Ovary (tissue), 9 donors: ENCODE data around the gene PKMYT1. TPM values are rescaled to one million over a fixed set of nuclear protein-coding genes. Genes with fewer than 3 reads are reported as not detected.

ENCODE experiments used
- DNase-seq, 5 donors: peaks; one replicate each; pipeline ENCODE4 v3.0.0-alpha.2; 2019 to 2020
- H3K27ac ChIP-seq, 2 donors: fragments of 200-600 bp; one replicate each; pipeline versions ENCODE4 v1.5.1 to v1.8.0; 2019 to 2022
- H3K27me3 ChIP-seq: fragments of 200-600 bp; one replicate; pipeline ENCODE4 v1.8.0; 2022
- H3K36me3 ChIP-seq: fragments of 200-600 bp; sonication (generic); one replicate; pipeline ENCODE4 v1.5.1; 2019
- H3K4me1 ChIP-seq: one replicate; pipeline ENCODE4 v1.8.1; 2013; ENCODE audit warnings: mild to moderate bottlenecking, moderate library complexity; ENCODE audit not compliant: insufficient read depth
- H3K4me3 ChIP-seq: fragments of 200-600 bp; sonication (generic); one replicate; pipeline ENCODE4 v1.5.1; 2017
- H3K9me3 ChIP-seq, 2 donors: fragments of 200-600 bp in 1 of 2; sonication (generic) in 1 of 2; one replicate each; pipeline versions ENCODE4 v1.5.1 to v1.8.1; 2013 to 2019; ENCODE audit warnings: mild to moderate bottlenecking in 1 of 2, moderate library complexity in 1 of 2
- EP300 ChIP-seq: sonication (generic); formaldehyde crosslinking; IDR thresholded peaks from one replicate; pipeline ENCODE4 v1.6.1; 2017; ENCODE audit warnings: antibody characterized with exemption
- POLR2A ChIP-seq: fragments of 450-650 bp; IDR thresholded peaks from one replicate; pipeline ENCODE4 v1.6.1; 2017; ENCODE audit warnings: antibody characterized with exemption, mild to moderate bottlenecking, moderate library complexity
- WGBS, 3 donors: extraction: QIAGEN DNeasy Blood & Tissue Kit in 1 of 3; methylation state at CpG; one replicate each; pipeline versions ENCODE4 v1.1.5 to v1.1.7; 2013 to 2017; 5-methylcytosine and 5-hydroxymethylcytosine counted together
- intact Hi-C, 4 donors: fragments of 100-400 bp; cut with DNase I; formaldehyde crosslinking; loops; one replicate each; pipeline versions ENCODE4 v1.11.0 to v1.15.1; 2022 to 2023
- polyA plus RNA-seq, 2 donors: library from polyadenylated mRNA; stranded (reverse); fragments of 200-250 nt in 1 of 2; fragments of 350-450 nt in 1 of 2; fragmentation: Illumina TruSeq in 1 of 2; extraction: RNeasy Lipid Tissue Mini Kit (QIAGEN cat#74804) in 1 of 2; gene quantifications; one replicate each; pipeline ENCODE4 v1.2.3, GENCODE V29; 2013 to 2014
- total RNA-seq, 7 donors: library from RNA; depleted of rRNA in 2 of 7; stranded (reverse); fragments of >200 nt in 2 of 7; fragmentation: NEBNext Ultra II Directional in 3 of 7; extraction: Animal tissue kit (Norgen Biotek cat#: 25700) in 3 of 7; gene quantifications; one replicate each; pipeline versions ENCODE4 v1.1.0 to v1.2.4, GENCODE V29; 2016 to 2023
- TF ChIP-seq, protein P1 (sequence below), 3 donors: fragments of 450-650 bp in 2 of 3; fragments of 200-600 bp in 1 of 3; IDR thresholded peaks; one replicate each; pipeline versions ENCODE4 v1.5.1 to v1.8.0; 2016 to 2022; ENCODE audit warnings: antibody characterized with exemption in 3 of 3, mild to moderate bottlenecking in 1 of 3
- donor health status: DM: no; HTN: no; CAD: no; lungs with moderate emphysema.
- donor health status: DM: no; HTN: no; CAD: no.
- donor health status: Bipolar disorder and iron deficiency.
- donor health status: DM: yes; HTN: yes; CAD: no.
- donor health status: DM: no; HTN: no; CAD: no.
- donor health status: DM: yes; HTN: yes; CAD: no.

The PKMYT1 gene
- total and polyA plus RNA-seq, 9 donors = 0.23 to 2.6 (median 0.86) TPM; not detected in 3

- H3K27me3 ChIP-seq = peaks cover 8% of the 10 kb centered on the region
- H3K27ac ChIP-seq = no peak overlapping the region
- TF ChIP-seq EP300 = no peak
- TF ChIP-seq POLR2A = no peak
- TF ChIP-seq, protein P1, sequence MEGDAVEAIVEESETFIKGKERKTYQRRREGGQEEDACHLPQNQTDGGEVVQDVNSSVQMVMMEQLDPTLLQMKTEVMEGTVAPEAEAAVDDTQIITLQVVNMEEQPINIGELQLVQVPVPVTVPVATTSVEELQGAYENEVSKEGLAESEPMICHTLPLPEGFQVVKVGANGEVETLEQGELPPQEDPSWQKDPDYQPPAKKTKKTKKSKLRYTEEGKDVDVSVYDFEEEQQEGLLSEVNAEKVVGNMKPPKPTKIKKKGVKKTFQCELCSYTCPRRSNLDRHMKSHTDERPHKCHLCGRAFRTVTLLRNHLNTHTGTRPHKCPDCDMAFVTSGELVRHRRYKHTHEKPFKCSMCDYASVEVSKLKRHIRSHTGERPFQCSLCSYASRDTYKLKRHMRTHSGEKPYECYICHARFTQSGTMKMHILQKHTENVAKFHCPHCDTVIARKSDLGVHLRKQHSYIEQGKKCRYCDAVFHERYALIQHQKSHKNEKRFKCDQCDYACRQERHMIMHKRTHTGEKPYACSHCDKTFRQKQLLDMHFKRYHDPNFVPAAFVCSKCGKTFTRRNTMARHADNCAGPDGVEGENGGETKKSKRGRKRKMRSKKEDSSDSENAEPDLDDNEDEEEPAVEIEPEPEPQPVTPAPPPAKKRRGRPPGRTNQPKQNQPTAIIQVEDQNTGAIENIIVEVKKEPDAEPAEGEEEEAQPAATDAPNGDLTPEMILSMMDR (IDR thresholded peaks at IDR 0.05) = no peak
- H3K4me3 ChIP-seq = no peak overlapping the region
- H3K4me1 ChIP-seq = no peaks in the 10 kb centered on the region
- WGBS, 3 donors = 30 to 35% (median 30%) methylated on average over 21 of the region's 21 CpGs
- no peaks in the 10 kb centered on the region for H3K36me3 ChIP-seq
- DNase-seq = no peak
- intact Hi-C loops = no loop called here
- no peaks in the 10 kb centered on the region for H3K9me3 ChIP-seq
Observed at GRCh38 chr16:3009568-3010390, 29.5 kb upstream of the PKMYT1 start.

GRCh38 chr16:3008690-3009037, 28.4 kb upstream of the PKMYT1 start:
- DNase-seq = no peak
- intact Hi-C loops = no loop called here
- Histone ChIP-seq H3K4me3 (no peak overlapping the region), H3K27me3 (peaks cover 8% of the 10 kb centered on the region), H3K9me3 (no peaks in the 10 kb centered on the region), H3K36me3 (no peaks in the 10 kb centered on the region), H3K27ac (no peak overlapping the region), H3K4me1 (no peaks in the 10 kb centered on the region)
- TF ChIP-seq POLR2A (no peak), EP300 (no peak)
- TF ChIP-seq, protein P1 (IDR thresholded peaks at IDR 0.05) = no peak
- 24 to 53% (median 50%) methylated on average over 4 of the region's 4 CpGs for WGBS, 3 donors

- no peaks in the 10 kb centered on the region for H3K36me3 ChIP-seq
- no peaks in the 10 kb centered on the region for H3K4me1 ChIP-seq
- WGBS, 3 donors = 21 to 34% (median 33%) methylated on average over 17 of the region's 17 CpGs
- H3K27me3 ChIP-seq = peaks cover 8% of the 10 kb centered on the region
- TF ChIP-seq EP300 = no peak
- TF ChIP-seq, protein P1 (IDR thresholded peaks at IDR 0.05) = no peak
- TF ChIP-seq POLR2A = no peak
- intact Hi-C loops = no loop called here
- no peak for DNase-seq
- no peak overlapping the region for H3K4me3 ChIP-seq
- H3K27ac ChIP-seq = no peak overlapping the region
- no peaks in the 10 kb centered on the region for H3K9me3 ChIP-seq
Observed at GRCh38 chr16:3007957-3008689, 27.9 kb upstream of the PKMYT1 start.

DNA sequence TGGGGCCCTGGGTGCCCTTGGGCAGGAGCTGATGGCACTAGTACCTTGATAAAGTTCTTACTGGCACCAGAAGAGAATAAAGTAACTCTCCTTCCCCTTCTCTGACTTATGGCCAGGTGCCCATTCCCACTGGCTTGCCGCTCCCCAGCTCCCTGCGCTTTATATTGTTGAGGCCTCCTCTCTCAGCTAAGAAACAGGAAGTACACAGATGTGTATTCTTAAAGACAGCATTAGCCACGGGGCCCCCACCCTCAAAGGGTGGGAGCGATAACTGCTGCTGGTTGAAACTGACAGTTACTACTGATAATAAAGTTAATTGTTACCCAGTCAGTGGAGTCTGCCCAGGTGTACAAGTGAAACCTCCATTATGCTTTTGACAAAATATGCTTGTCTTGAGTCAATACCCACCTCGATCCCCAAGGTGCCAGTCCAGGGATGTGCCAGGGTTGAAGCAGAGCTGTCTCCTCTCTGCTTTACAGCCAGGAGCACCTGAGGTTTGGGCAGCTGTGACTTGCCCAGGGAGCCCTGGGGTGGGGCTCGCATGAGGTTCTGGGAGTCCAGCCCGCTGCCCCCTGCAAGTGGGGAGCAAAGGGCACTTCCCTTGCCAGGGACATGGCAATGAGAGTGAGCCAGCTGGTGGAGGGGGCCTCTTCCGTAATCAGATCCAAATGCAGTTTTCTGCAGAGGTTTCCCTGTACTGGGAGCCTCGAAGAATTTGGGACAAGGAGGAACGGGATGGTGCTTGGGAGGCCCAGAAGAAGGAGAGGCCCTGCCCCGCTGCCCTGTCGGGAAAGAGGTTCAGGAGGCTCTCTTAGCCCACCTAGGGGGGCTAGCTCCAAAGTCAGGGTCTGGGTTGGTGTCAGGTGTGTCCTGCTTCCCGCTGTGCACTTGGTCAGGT, 27.1 kb upstream of the PKMYT1 start:
- no peak for DNase-seq
- Histone ChIP-seq H3K9me3 (no peaks in the 10 kb centered on the region), H3K36me3 (no peaks in the 10 kb centered on the region), H3K4me1 (no peaks in the 10 kb centered on the region), H3K27ac (no peak overlapping the region), H3K27me3 (peaks cover 8% of the 10 kb centered on the region), H3K4me3 (no peak overlapping the region)
- 53 to 58% (median 53%) methylated on average over 13 of the region's 13 CpGs for WGBS, 3 donors
- TF ChIP-seq EP300 (no peak), POLR2A (no peak)
- TF ChIP-seq, protein P1 (IDR thresholded peaks at IDR 0.05) = no peak
- intact Hi-C loops = no loop called here
